Measurements from ENCODE around the gene TRAPPC3L. TPM values are rescaled to one million over a fixed set of nuclear protein-coding genes. Genes with fewer than 3 reads are reported as not detected.

The TRAPPC3L gene
- total and polyA plus RNA-seq, 2 of the 13 experiments (the other 11 are each of a cell fraction or from before 2014, with no cell fraction given) = not detected

GRCh38 chr6:116507324-116507723 lies 38.2 kb downstream of the TRAPPC3L start (continued):
- no peak for TF ChIP-seq HOXD1 (CRISPR knock-in tag; IDR thresholded peaks at IDR 0.05)
- no peak for TF ChIP-seq RNF219 (CRISPR knock-in tag; IDR thresholded peaks at IDR 0.05)
- TF ChIP-seq POGK (CRISPR knock-in tag; conservative IDR thresholded peaks at IDR 0.05) = no peak
- TF ChIP-seq TMF1 (CRISPR knock-in tag; IDR thresholded peaks at IDR 0.05; ENCODE audit: low read depth) = no peak
- no peak for TF ChIP-seq ZNF878 (CRISPR knock-in tag; IDR thresholded peaks at IDR 0.05)
- TF ChIP-seq MTF2 (CRISPR knock-in tag; IDR thresholded peaks at IDR 0.05; ENCODE audit: borderline replicate concordance) = no peak
- TF ChIP-seq ZNF577 (CRISPR knock-in tag; IDR thresholded peaks at IDR 0.05; ENCODE audit: borderline replicate concordance, low read depth) = no peak
- TF ChIP-seq JUN (CRISPR knock-in tag; IDR thresholded peaks at IDR 0.05) = no peak

- no peak overlapping the region for H3K9ac ChIP-seq (ENCODE audit: insufficient read depth, low read depth, low read length)
- H4K20me1 ChIP-seq (ENCODE audit: insufficient read depth, low read length) = no peaks in the 10 kb centered on the region
- WGBS (ENCODE audit: low lambda C conversion rate) = 31% methylated on average over 9 of the region's 9 CpGs
- ChIA-PET POLR2A (no interaction called here), CTCF (ENCODE audit: low intra/inter-chr PET ratio, low total read pairs) (no interaction called here)
- no peaks in the 10 kb centered on the region for H3K36me3 ChIP-seq (replicated peaks in 1 of 2; ENCODE audit: control insufficient read depth in 1 of 2, insufficient read depth in 2 of 2, low read length in 2 of 2)
- no peaks in the 10 kb centered on the region for H3K9me3 ChIP-seq (ENCODE audit: low read length)
- no peak overlapping the region for H2AFZ ChIP-seq (ENCODE audit: low read length)
- intact Hi-C loops (cut with micrococcal nuclease; ENCODE audit: unreplicated experiment) = no loop called here
- in situ Hi-C loops (cut with HindIII; ENCODE audit: extremely low pct_ligation_motif_present, low pct_unique_long_range_greater_than_20kb) = no loop called here
- no peak overlapping the region for H3K4me2 ChIP-seq (ENCODE audit: low read depth, low read length)
- ATAC-seq (no peak), FAIRE-seq (no peak), DNase-seq (ENCODE audit: low spot score) (no peak)
- no peak overlapping the region for H3K27ac ChIP-seq (ENCODE audit: extremely low read length, insufficient read depth, low read length)
- H3K79me2 ChIP-seq (ENCODE audit: insufficient read depth, low read length) = no peaks in the 10 kb centered on the region
- H3K4me3 ChIP-seq (replicated peaks in 1 of 3; ENCODE audit: insufficient read depth in 1 of 3, low read depth in 2 of 3, low read length in 3 of 3) = no peak overlapping the region
- H3K27me3 ChIP-seq (ENCODE audit: control insufficient read depth in 1 of 2, insufficient read depth in 2 of 2, low read length in 2 of 2) = no peaks in the 10 kb centered on the region; a peak in 1 of 5 replicates
- no TSS peak for BruUV-seq (replicated peaks)
- peaks cover 5% of the 10 kb centered on the region for H3K4me1 ChIP-seq (ENCODE audit: insufficient read depth, low read length)
- TF ChIP-seq ZNF205 (CRISPR knock-in tag; IDR thresholded peaks at IDR 0.05) (no peak), PAX8 (CRISPR knock-in tag; IDR thresholded peaks at IDR 0.05; ENCODE audit: borderline replicate concordance) (no peak), ZNF576 (CRISPR knock-in tag; IDR thresholded peaks at IDR 0.05) (no peak), THRA (CRISPR knock-in tag; IDR thresholded peaks at IDR 0.05; ENCODE audit: borderline replicate concordance) (no peak), SNAPC2 (CRISPR knock-in tag; IDR thresholded peaks at IDR 0.05) (no peak), ZNF496 (CRISPR knock-in tag; IDR thresholded peaks at IDR 0.05; ENCODE audit: insufficient replicate concordance) (no peak), TERF1 (CRISPR knock-in tag; IDR thresholded peaks at IDR 0.05) (no peak), ZNF557 (CRISPR knock-in tag; IDR thresholded peaks at IDR 0.05) (no peak)
These were observed 44.5 kb downstream of the TRAPPC3L start for GRCh38 chr6:116500969-116501433.

Data from HepG2 (cell line).